Measurements from ENCODE around the gene TEX48. TPM values are rescaled to one million over a fixed set of nuclear protein-coding genes. Genes with fewer than 3 reads are reported as not detected.

The TEX48 gene
- polyA plus RNA-seq, 1 donor from 2014 or later: not detected

DNA sequence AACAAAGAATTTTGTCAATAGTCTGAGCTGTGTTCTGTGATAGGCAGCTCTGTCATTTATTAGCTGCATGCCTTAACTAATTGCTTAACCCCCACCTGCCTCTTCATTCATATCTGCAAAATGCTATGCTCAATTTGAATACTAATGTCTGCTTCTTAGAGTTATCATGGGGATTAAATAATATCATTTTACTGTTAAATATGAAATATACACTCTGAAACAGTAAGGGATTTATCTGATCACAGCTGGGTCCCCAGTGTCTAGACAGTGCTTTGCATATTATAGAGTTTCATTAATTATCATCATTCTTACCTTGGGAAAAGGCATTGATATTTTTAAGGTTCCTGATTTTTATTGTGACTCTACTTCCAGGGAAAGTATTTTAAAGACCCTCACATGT is 12.0 kb downstream of the TEX48 start:
- Histone ChIP-seq H3K27ac (ENCODE audit: low read length) (no peak overlapping the region), H3K9me2 (ENCODE audit: insufficient read depth, low read length) (no peaks in the 10 kb centered on the region), H4K20me1 (ENCODE audit: insufficient read depth) (no peaks in the 10 kb centered on the region), H3K9ac (ENCODE audit: low read length) (no peak overlapping the region), H3K79me2 (replicated peaks; ENCODE audit: insufficient read depth, low read length) (no peaks in the 10 kb centered on the region), H3K9me3 (ENCODE audit: low read length) (no peaks in the 10 kb centered on the region), H3K36me3 (ENCODE audit: insufficient read depth, low read length) (no peaks in the 10 kb centered on the region), H3F3A (ENCODE audit: insufficient read depth, low read length, poor library complexity, severe bottlenecking) (no peaks in the 10 kb centered on the region), H3K4me2 (ENCODE audit: low read length) (no peak overlapping the region), H3K4me3 (ENCODE audit: low read length) (no peak overlapping the region), H2AFZ (ENCODE audit: low read depth, low read length) (no peak overlapping the region), H3K27me3 (ENCODE audit: insufficient read depth, low read depth, low read length) (no peaks in the 10 kb centered on the region)
- TF ChIP-seq, protein P1, sequence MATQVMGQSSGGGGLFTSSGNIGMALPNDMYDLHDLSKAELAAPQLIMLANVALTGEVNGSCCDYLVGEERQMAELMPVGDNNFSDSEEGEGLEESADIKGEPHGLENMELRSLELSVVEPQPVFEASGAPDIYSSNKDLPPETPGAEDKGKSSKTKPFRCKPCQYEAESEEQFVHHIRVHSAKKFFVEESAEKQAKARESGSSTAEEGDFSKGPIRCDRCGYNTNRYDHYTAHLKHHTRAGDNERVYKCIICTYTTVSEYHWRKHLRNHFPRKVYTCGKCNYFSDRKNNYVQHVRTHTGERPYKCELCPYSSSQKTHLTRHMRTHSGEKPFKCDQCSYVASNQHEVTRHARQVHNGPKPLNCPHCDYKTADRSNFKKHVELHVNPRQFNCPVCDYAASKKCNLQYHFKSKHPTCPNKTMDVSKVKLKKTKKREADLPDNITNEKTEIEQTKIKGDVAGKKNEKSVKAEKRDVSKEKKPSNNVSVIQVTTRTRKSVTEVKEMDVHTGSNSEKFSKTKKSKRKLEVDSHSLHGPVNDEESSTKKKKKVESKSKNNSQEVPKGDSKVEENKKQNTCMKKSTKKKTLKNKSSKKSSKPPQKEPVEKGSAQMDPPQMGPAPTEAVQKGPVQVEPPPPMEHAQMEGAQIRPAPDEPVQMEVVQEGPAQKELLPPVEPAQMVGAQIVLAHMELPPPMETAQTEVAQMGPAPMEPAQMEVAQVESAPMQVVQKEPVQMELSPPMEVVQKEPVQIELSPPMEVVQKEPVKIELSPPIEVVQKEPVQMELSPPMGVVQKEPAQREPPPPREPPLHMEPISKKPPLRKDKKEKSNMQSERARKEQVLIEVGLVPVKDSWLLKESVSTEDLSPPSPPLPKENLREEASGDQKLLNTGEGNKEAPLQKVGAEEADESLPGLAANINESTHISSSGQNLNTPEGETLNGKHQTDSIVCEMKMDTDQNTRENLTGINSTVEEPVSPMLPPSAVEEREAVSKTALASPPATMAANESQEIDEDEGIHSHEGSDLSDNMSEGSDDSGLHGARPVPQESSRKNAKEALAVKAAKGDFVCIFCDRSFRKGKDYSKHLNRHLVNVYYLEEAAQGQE (IDR thresholded peaks at IDR 0.05; ENCODE audit: borderline replicate concordance): no peak
- TF ChIP-seq TAF1 (IDR thresholded peaks at IDR 0.05; ENCODE audit: low read depth): no peak
- TF ChIP-seq EP300 (conservative IDR thresholded peaks at IDR 0.05; ENCODE audit: poor library complexity, severe bottlenecking): no peak
- TF ChIP-seq, protein P2, sequence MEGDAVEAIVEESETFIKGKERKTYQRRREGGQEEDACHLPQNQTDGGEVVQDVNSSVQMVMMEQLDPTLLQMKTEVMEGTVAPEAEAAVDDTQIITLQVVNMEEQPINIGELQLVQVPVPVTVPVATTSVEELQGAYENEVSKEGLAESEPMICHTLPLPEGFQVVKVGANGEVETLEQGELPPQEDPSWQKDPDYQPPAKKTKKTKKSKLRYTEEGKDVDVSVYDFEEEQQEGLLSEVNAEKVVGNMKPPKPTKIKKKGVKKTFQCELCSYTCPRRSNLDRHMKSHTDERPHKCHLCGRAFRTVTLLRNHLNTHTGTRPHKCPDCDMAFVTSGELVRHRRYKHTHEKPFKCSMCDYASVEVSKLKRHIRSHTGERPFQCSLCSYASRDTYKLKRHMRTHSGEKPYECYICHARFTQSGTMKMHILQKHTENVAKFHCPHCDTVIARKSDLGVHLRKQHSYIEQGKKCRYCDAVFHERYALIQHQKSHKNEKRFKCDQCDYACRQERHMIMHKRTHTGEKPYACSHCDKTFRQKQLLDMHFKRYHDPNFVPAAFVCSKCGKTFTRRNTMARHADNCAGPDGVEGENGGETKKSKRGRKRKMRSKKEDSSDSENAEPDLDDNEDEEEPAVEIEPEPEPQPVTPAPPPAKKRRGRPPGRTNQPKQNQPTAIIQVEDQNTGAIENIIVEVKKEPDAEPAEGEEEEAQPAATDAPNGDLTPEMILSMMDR (IDR thresholded peaks at IDR 0.05; ENCODE audit: poor library complexity, severe bottlenecking): no peak
- no peak for TF ChIP-seq POLR2AphosphoS5 (IDR thresholded peaks at IDR 0.05)
- TF ChIP-seq MXI1 (conservative IDR thresholded peaks at IDR 0.05; ENCODE audit: poor library complexity, severe bottlenecking): no peak
- no peak for TF ChIP-seq SMC3 (conservative IDR thresholded peaks at IDR 0.05; ENCODE audit: poor library complexity)
- TF ChIP-seq RAD21 (conservative IDR thresholded peaks at IDR 0.05): no peak
- TF ChIP-seq EZH2 (IDR thresholded peaks at IDR 0.05; ENCODE audit: borderline replicate concordance, insufficient read depth, low read length, poor library complexity, severe bottlenecking): no peak

DNA sequence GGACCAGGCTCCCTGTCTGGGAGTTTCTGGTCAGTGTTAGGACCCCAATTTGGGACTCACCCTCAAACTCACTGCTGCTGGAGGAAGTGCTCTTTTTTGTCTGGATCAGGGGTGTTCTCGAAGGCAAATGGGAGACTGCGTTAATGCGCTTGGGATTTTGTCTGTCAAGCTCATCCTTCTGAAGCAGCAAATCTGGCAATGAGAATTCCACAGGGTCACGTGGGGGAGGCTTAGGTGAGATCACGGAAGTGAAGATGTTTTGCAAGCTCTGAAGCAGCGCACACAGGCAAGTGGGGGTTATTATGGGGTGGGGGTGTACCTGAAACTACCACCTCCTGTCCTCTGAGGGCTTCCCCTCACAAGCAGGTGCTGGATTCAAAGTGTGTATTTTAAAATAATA is 13.8 kb downstream of the TEX48 start:
- Histone ChIP-seq H4K20me1 (ENCODE audit: insufficient read depth) (no peaks in the 10 kb centered on the region), H3K9ac (ENCODE audit: low read length) (no peak overlapping the region), H3K36me3 (ENCODE audit: insufficient read depth, low read length) (no peaks in the 10 kb centered on the region), H3K9me3 (ENCODE audit: low read length) (no peaks in the 10 kb centered on the region), H3K4me3 (ENCODE audit: low read length) (no peak overlapping the region), H3F3A (ENCODE audit: insufficient read depth, low read length, poor library complexity, severe bottlenecking) (no peaks in the 10 kb centered on the region), H3K27me3 (ENCODE audit: insufficient read depth, low read depth, low read length) (no peaks in the 10 kb centered on the region), H3K79me2 (replicated peaks; ENCODE audit: insufficient read depth, low read length) (no peaks in the 10 kb centered on the region), H3K9me2 (ENCODE audit: insufficient read depth, low read length) (no peaks in the 10 kb centered on the region), H2AFZ (ENCODE audit: low read depth, low read length) (no peak overlapping the region), H3K27ac (ENCODE audit: low read length) (no peak overlapping the region), H3K4me2 (ENCODE audit: low read length) (no peak overlapping the region)
- TF ChIP-seq TAF1 (IDR thresholded peaks at IDR 0.05; ENCODE audit: low read depth): no peak
- TF ChIP-seq, protein P2 (IDR thresholded peaks at IDR 0.05; ENCODE audit: poor library complexity, severe bottlenecking): no peak
